GM21529 (cell line): ENCODE results near the gene CCL22.
"Not testable (repeated sequence)": the region's sequence is repeated elsewhere in the genome, so short reads cannot be mapped to it uniquely, and the experiment has no call there.

Experiments used
- ATAC-seq: cut with Tn5 transposase; IDR thresholded peaks from one replicate; pipeline ENCODE4 v1.9.1; 2021; ENCODE audit not compliant: unreplicated experiment

The CCL22 gene

DNA sequence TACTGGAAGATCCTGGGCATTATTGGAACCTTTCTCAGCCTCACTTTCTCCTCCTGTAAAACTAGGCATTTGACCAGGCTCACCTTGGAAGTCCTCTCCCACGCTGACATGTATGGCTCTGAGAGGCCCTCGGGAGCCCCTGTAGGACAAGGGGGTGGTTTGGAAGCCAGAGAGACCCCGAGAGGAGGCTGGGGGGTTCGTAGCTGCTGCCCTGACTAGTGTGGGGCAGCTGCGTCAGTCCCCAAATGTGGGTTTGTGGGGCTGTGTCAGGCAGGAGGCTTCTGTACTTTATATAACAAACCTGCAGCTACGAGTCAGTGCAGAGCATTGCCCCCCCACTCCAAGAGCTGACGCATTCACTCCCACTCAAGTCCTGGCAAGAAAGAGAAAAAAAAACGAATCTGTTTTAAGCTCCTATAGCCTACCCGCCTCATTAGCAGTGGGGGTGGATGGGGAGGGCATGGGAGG is 15.5 kb downstream of the CCL22 start:
- no peak for ATAC-seq

DNA sequence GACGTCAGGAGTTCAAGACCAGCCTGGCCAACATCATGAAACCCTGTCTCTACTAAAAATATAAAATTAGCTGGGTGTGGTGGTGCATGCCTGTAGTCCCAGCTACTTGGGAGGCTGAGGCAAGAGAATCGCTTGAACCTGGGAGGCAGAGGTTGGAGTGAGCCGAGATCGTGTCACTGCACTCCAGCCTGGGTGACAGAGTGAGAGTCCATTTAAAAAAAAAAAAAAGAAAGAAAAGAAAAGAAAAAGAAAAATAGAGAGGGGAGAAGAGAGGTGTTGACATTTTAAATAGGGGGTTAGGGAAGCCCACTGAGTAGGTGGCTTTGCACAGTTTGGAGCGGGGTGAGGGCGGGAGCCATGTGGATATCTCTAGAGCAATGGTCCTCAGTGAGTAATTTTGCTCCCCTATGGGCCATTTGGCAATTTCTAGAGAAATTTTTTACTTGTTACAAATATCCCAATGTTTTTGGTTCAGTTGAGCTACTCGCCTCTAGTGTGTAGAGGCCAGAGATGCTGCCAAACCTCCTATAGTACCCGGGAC is 16.4 kb downstream of the CCL22 start:
- ATAC-seq, result not testable (repeated sequence)

DNA sequence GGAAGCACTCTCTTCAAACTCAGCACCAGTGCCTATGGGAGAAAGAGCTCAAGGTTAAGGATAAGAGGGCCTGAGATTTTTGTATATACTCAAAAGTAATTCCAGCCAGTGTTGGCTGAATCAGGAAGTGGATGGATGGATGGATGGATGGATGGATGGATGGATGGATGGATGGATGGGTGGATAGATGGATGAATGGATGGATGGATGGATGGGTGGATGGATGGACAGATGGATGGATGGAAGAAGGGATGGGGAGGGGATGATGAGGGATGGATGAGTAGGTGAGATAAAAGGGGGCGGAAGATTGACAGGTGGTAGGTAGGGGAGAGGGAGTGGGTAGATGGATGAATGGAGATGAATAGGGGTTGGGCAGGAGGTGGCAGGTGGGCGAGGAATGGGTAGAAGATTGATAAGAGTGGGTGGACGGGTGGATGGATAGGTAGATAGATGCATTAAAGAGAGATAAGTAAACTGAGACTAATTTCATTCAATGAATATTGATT is 17.8 kb downstream of the CCL22 start:
- no peak for ATAC-seq

DNA sequence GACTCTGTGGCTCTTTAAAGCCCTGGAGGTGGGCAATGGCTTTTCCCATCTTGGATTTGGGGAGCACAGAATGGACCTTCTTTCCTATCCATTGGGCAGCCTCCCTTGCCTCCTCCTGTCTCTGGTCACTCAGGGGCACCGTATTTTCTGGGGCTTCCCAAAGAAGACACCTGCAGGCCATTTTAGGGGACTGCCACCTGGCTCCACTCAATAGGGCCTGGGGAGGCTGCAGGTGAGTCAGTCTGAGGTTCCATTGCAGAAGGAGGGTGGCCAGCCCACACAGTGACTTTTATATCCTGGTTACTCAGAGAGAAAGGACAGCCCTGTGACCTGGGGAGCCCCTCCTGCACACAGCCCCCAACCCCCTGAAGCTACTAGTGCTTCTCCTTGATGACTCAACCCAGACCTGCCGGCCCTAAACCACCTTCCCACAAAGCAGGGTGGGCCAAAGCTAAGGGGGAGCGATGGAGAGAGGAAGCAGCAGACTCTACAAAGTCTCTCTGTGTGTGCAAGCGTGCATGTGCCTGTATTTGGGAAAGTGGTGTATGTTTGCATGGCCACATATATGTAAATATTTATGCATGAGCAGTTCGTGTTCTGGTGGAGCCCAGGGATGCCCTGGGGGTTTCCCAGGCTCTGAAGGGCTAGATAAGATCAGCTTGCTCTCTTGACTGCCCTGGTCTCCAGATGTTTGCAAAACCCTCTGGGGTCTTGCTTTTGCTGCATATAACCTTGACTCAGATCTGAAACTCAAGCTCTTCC is 18.7 kb downstream of the CCL22 start:
- ATAC-seq, result peak; percentile 74

DNA sequence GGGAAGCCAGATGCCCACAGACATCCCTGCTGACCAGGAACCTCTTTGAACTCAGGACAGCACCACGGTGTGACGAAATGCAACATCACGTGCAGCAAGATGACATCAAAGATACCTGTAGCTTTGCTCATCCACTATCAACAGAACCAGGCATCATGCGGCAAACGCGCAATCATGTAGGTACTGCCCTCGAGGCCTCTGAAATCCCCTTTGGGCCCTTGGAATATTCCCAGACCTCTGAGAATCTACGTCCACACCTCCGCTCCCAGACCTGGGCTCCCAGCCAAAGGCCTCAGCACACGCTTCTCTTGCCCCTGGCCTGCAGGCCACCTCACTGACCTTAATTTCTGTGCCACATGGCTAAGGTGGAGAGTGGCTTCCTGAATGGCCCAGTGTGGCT is 21.0 kb downstream of the CCL22 start:
- ATAC-seq, result no peak

DNA sequence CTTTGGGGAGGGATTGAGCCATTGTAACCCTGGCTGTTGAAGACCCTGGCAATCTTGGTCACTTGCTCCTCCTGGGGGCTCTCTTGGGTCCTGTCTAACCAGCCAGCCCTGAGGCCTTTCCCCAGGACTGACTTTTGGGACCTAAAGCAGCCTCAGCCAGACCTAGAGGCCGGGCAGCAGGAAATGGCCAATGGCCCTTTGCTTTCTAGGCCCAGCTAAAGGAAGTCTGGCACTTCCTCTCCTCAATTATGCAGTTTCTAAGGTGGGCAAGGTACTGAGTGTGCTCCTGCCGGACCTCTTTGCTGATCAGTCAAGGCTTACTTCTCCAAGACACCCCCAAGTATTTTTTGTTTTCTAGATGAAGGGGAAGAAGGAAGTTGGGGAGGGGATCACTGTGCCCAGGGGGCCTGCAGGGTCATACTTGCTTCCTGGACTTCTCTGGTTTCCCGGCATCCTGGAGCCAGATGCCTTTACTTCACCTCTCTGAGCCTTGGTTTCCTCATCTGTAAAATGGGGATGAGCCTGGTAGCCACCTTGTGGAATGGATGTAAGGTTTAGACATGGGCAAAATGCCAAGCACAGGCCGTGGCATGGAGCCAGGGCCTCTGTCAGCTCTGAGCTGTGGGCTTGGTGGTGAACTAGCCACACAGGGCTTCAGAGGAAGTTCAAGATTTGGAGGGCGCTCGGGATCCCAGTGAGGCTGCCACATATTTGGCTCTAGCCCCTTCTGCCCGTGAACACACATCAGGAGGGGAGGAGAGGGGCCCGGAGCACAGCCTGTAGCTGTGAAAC is 22.3 kb downstream of the CCL22 start:
- no peak for ATAC-seq

DNA sequence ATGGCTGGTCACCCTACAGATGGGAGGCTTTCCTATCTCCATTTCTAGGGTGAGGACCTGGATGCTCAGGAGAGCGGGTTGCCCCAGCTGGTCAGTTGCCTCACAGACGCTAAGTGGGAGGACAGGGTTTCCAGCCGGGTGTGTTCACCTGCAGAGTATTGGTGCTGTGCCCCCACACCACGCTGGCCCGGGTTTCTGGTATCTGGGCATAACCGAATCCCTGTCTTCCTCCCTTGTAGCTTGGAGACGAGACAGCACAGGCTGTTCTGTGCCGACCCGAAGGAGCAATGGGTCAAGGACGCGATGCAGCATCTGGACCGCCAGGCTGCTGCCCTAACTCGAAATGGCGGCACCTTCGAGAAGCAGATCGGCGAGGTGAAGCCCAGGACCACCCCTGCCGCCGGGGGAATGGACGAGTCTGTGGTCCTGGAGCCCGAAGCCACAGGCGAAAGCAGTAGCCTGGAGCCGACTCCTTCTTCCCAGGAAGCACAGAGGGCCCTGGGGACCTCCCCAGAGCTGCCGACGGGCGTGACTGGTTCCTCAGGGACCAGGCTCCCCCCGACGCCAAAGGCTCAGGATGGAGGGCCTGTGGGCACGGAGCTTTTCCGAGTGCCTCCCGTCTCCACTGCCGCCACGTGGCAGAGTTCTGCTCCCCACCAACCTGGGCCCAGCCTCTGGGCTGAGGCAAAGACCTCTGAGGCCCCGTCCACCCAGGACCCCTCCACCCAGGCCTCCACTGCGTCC is 23.4 kb downstream of the CCL22 start:
- no peak for ATAC-seq

DNA sequence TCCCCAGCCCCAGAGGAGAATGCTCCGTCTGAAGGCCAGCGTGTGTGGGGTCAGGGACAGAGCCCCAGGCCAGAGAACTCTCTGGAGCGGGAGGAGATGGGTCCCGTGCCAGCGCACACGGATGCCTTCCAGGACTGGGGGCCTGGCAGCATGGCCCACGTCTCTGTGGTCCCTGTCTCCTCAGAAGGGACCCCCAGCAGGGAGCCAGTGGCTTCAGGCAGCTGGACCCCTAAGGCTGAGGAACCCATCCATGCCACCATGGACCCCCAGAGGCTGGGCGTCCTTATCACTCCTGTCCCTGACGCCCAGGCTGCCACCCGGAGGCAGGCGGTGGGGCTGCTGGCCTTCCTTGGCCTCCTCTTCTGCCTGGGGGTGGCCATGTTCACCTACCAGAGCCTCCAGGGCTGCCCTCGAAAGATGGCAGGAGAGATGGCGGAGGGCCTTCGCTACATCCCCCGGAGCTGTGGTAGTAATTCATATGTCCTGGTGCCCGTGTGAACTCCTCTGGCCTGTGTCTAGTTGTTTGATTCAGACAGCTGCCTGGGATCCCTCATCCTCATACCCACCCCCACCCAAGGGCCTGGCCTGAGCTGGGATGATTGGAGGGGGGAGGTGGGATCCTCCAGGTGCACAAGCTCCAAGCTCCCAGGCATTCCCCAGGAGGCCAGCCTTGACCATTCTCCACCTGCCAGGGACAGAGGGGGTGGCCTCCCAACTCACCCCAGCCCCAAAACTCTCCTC is 24.1 kb downstream of the CCL22 start:
- no peak for ATAC-seq

DNA sequence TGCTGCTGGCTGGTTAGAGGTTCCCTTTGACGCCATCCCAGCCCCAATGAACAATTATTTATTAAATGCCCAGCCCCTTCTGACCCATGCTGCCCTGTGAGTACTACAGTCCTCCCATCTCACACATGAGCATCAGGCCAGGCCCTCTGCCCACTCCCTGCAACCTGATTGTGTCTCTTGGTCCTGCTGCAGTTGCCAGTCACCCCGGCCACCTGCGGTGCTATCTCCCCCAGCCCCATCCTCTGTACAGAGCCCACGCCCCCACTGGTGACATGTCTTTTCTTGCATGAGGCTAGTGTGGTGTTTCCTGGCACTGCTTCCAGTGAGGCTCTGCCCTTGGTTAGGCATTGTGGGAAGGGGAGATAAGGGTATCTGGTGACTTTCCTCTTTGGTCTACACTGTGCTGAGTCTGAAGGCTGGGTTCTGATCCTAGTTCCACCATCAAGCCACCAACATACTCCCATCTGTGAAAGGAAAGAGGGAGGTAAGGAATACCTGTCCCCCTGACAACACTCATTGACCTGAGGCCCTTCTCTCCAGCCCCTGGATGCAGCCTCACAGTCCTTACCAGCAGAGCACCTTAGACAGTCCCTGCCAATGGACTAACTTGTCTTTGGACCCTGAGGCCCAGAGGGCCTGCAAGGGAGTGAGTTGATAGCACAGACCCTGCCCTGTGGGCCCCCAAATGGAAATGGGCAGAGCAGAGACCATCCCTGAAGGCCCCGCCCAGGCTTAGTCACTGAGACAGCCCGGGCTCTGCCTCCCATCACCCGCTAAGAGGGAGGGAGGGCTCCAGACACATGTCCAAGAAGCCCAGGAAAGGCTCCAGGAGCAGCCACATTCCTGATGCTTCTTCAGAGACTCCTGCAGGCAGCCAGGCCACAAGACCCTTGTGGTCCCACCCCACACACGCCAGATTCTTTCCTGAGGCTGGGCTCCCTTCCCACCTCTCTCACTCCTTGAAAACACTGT is 25.0 kb downstream of the CCL22 start:
- ATAC-seq, result no peak

DNA sequence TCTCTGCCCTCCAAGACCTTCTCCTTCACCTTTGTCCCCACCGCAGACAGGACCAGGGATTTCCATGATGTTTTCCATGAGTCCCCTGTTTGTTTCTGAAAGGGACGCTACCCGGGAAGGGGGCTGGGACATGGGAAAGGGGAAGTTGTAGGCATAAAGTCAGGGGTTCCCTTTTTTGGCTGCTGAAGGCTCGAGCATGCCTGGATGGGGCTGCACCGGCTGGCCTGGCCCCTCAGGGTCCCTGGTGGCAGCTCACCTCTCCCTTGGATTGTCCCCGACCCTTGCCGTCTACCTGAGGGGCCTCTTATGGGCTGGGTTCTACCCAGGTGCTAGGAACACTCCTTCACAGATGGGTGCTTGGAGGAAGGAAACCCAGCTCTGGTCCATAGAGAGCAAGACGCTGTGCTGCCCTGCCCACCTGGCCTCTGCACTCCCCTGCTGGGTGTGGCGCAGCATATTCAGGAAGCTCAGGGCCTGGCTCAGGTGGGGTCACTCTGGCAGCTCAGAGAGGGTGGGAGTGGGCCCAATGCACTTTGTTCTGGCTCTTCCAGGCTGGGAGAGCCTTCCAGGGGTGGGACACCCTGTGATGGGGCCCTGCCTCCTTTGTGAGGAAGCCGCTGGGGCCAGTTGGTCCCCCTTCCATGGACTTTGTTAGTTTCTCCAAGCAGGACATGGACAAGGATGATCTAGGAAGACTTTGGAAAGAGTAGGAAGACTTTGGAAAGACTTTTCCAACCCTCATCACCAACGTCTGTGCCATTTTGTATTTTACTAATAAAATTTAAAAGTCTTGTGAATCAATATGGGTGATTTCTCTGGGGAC is 25.9 kb downstream of the CCL22 start:
- ATAC-seq, result no peak

DNA sequence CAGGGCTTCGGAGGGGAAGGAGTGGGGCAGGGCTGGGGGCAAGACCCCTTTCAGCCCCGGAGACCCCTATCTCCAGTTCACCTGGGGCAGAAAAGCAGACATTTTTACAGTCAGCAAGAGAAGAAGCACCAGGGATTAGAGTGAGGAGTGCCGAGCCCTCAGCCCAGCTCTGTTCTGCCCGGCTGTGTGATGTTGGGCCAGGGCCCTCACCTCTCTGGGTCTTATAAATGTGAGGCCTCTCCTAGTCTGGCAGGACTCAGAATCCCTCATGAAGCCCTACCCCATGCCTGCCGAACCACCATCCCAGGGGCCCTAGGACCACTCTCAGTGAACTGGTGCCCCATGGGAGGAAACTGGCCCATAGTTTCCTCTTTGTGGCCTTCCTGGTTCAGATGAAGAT is 26.5 kb downstream of the CCL22 start:
- ATAC-seq, result no peak

DNA sequence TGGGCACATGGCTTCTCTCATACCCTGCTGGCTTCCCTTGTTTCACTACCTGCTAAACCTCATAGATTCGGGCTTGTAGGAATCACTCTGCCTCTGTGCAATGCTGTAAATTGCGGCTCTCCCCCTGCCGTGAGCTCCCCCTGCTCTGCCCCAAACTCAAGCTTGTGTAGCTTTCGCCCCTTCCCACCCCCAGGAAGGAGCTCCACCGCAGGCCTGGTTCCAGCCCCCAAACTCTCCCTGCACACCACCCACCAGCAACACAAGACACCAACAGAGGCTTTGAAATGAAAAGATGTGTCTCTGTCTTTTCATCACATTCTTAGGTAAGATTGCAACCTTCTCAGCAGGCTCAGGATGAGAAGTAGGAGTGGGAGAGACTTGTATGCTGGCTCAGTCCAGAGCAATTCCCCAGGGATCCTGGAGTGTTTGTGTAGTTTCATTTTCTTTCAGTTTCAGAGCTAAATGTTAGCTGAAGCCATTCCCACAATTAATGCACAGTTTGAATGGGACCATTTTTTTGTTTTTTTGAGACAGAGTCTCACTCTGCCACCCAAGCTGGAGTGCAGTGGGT is 27.9 kb downstream of the CCL22 start:
- ATAC-seq, result no peak

DNA sequence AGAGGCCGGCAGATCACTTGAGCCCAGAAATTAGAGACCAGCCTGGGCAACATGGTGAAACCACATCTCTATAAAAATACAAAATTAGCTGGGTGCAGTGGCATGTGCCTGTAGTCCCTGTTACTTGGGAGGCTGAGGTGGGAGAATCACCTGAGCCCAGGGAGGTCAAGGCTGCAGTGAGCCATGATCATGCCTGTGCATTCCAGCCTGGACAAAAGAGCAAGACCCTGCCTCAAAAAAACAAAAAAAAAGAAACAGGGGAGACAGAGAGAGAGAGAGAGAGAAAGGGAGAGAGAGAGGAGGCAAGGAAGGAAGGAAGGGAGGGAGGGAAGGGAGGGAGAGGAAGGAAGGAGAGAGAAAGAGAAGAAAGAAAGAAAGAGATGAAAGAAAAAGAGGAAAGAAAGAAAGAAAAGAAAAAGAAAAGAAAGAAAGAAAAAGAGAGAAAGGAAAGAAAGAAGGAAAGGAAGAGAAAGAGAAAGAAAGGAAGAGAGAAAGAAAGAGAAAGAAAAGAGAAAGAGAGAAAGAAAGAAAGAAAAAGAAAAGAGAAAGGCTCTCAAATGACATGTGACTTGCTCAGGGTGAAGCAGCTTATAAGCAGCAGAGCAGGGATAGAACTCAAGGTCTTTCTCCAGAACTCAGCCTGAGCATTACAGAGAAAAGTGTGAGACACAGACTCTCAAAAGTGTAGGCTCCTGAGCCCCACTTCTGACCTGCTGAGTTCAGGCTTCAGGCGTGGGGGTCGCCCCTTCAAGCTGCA is 29.2 kb downstream of the CCL22 start:
- ATAC-seq, result peak; percentile 30

DNA sequence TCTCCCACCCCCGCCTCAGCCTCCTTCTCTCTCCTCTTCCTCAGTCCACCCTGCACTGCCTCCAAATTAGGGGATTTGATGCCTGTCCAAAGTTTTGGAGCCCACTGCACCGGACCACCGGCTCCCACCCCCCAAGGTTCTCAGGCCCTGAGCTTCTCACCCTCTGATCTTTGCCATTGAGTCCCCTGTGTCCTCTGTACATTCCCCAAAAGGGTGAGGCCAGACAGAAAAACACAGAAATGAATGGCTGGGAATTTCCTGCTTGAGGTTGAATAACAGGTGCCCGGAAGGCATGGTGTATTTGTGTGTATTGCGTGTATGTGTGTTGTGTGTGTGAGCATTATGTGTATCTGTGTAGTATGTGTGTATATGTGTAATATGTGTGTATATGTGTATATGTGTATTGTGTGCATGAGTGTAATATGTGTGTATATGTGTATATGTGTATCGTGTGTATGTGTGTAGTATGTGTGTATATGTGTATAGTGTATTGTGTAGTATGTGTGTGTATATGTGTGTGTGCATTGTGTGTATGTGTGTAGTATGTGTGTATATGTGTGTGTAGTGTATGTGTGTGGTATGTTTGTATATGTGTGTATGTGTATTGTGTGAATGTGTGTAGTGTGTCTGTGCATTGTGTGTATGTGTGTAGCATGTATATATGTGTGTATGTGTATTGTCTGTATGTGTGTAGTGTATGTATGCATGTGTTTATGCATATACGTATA is 29.9 kb downstream of the CCL22 start:
- peak; percentile 65 for ATAC-seq

DNA sequence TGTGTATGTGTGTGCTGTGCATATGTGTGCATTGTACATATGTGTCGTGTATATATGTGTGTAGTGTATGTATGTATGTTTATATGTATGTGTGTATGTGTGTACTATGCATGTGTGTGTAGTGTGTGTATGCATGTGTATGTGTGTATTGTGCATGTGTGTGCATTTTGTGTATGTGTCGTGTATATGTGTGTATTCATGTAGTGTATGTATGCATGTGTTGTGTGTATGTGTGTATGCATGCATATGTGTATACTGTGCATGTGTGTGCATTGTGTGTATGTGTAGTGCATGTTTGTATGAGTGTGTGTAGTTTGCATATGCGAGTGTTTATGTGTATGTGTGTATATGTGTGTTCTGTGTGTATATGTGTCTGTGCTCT is 30.5 kb downstream of the CCL22 start:
- no peak for ATAC-seq

DNA sequence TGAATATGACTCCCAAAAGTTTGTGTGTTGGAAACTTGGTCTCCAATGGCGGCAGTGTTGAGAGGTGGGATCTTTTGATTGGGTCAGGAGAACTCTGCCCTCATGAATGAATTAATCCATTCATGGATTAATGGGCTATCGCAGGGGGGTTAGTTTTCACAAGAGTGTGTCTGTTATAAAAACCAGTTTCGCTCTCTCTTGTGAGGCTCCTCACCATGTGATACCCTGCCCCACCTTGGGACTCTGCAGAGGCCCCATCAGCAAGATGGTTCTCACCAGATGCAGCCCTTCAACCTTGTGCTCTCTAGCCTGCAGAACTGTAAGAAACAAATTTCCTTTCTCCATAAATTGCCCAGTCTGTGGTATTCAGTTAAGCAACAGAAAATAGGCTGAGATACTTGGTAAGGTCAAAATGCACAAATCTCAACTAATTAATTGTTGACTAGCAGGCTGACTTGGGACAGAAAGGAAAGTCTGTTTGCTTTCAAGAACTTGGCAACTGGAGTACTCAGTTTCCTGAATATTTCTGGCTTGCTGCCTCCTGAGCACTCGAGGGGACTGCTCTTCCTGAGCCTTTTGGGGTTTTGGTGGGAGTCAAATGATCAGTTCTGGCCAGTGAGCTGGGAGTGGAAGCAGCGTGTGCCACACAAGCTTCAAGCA is 32.2 kb downstream of the CCL22 start:
- ATAC-seq, result no peak
